GM12892 (cell line): ENCODE data around the gene DYNC1I1.
A peak's percentile ranks its signal among the peaks of the same experiment; 100 is the strongest.

Experiments
- DNase-seq: peaks from one replicate; pipeline ENCODE4 v3.0.0; 2011; ENCODE audit not compliant: insufficient read length
- FAIRE-seq: peaks from 2 replicates; lab custom pipeline; 2011; peaks lifted over from hg19 to GRCh38; lab: Jason Lieb, UNC
- POLR2A ChIP-seq: IDR thresholded peaks from 2 replicates; pipeline ENCODE4 v1.6.1; 2011; ENCODE audit warnings: low read depth, low read length, control low read depth
- POLR2AphosphoS5 ChIP-seq: IDR thresholded peaks from 2 replicates; pipeline ENCODE4 v1.6.1; 2011; ENCODE audit warnings: low read depth, low read length, control low read depth
- TAF1 ChIP-seq: IDR thresholded peaks from 2 replicates; pipeline ENCODE4 v1.6.1; 2011; ENCODE audit warnings: low read depth, mild to moderate bottlenecking, control low read depth, low read length, borderline replicate concordance

DYNC1I1 gene

GRCh38 chr7:96045181-96045580 lies 272.8 kb downstream of the DYNC1I1 start:
- DNase-seq (no peak), FAIRE-seq (no peak)
- TF ChIP-seq POLR2A (no peak), POLR2AphosphoS5 (no peak), TAF1 (no peak)

GRCh38 chr7:96045919-96046318 lies 273.6 kb downstream of the DYNC1I1 start:
- TF ChIP-seq POLR2AphosphoS5 (no peak), POLR2A (no peak), TAF1 (no peak)
- FAIRE-seq (no peak), DNase-seq (no peak)

- no peak for FAIRE-seq
- no peak for TF ChIP-seq POLR2AphosphoS5
- no peak for TF ChIP-seq TAF1
- no peak for TF ChIP-seq POLR2A
- no peak for DNase-seq
Measured at GRCh38 chr7:96052289-96052688, 279.9 kb downstream of the DYNC1I1 start.

GRCh38 chr7:96052860-96053470 lies 280.6 kb downstream of the DYNC1I1 start:
- DNase-seq: no peak
- no peak for TF ChIP-seq POLR2AphosphoS5
- no peak for TF ChIP-seq TAF1
- TF ChIP-seq POLR2A: no peak
- FAIRE-seq: no peak

- DNase-seq: no peak
- no peak for FAIRE-seq
- TF ChIP-seq POLR2A (no peak), POLR2AphosphoS5 (no peak), TAF1 (no peak)
Measured at GRCh38 chr7:96055717-96056116, 283.4 kb downstream of the DYNC1I1 start.

- DNase-seq (no peak), FAIRE-seq (no peak)
- TF ChIP-seq TAF1: no peak
- no peak for TF ChIP-seq POLR2AphosphoS5
- no peak for TF ChIP-seq POLR2A
Measured at GRCh38 chr7:96059075-96059474, 286.7 kb downstream of the DYNC1I1 start.

GRCh38 chr7:96061009-96061408 lies 288.7 kb downstream of the DYNC1I1 start:
- DNase-seq: no peak
- no peak for TF ChIP-seq POLR2AphosphoS5
- TF ChIP-seq TAF1: no peak
- TF ChIP-seq POLR2A: no peak
- FAIRE-seq: no peak

GRCh38 chr7:96061844-96062243 lies 289.5 kb downstream of the DYNC1I1 start:
- TF ChIP-seq TAF1 (no peak), POLR2AphosphoS5 (no peak), POLR2A (no peak)
- no peak for DNase-seq
- FAIRE-seq: no peak

GRCh38 chr7:96067321-96067720 lies 295.0 kb downstream of the DYNC1I1 start:
- DNase-seq: no peak

GRCh38 chr7:96069401-96069800 lies 297.0 kb downstream of the DYNC1I1 start:
- DNase-seq (no peak), FAIRE-seq (no peak)
- no peak for TF ChIP-seq POLR2AphosphoS5
- no peak for TF ChIP-seq TAF1
- no peak for TF ChIP-seq POLR2A

More at GRCh38 chr7:96067321-96067720, 295.0 kb downstream of the DYNC1I1 start:
- TF ChIP-seq TAF1: no peak
- TF ChIP-seq POLR2A: no peak
- FAIRE-seq: no peak

- no peak for DNase-seq
- TF ChIP-seq POLR2AphosphoS5: no peak
- no peak for TF ChIP-seq TAF1
- TF ChIP-seq POLR2A: no peak
- no peak for FAIRE-seq
Measured at GRCh38 chr7:96074871-96075270, 302.5 kb downstream of the DYNC1I1 start.

- TF ChIP-seq TAF1 (no peak), POLR2AphosphoS5 (no peak), POLR2A (no peak)
- FAIRE-seq (peak; percentile 91), DNase-seq (peak; percentile 42)
Measured at GRCh38 chr7:96075510-96076349, 303.4 kb downstream of the DYNC1I1 start.

GRCh38 chr7:96076350-96076707 lies 304.0 kb downstream of the DYNC1I1 start:
- TF ChIP-seq TAF1 (no peak), POLR2A (no peak), POLR2AphosphoS5 (no peak)
- FAIRE-seq: no peak
- DNase-seq: no peak
